SKM-1 (cell line): Measurements from ENCODE around the gene IL36A.

Source experiments
- DNase-seq: peaks from one replicate; lab custom pipeline; 2025; ENCODE audit not compliant: unreplicated experiment; lab: John Stamatoyannopoulos, UW

Gene IL36A

GRCh38 chr2:113005030-113005509 lies at the start of gene IL36A:
Gene IL36A, plus strand, starts transcription at chr2:113005459. Its CDS starts 413 bp downstream, at chr2:113005872.
- DNase-seq: no peak

GRCh38 chr2:112957511-112957910 lies 47.7 kb upstream of the IL36A start:
- no peak for DNase-seq

- DNase-seq: peak; percentile 59
Observed at GRCh38 chr2:112958428-112959108, 46.7 kb upstream of the IL36A start.

- no peak for DNase-seq
Observed at GRCh38 chr2:112959109-112959812, 46.0 kb upstream of the IL36A start.

GRCh38 chr2:112960230-112960825 lies 44.9 kb upstream of the IL36A start:
- DNase-seq: no peak

- DNase-seq: no peak
Observed at GRCh38 chr2:112962308-112963175, 42.7 kb upstream of the IL36A start.

- no peak for DNase-seq
Observed at GRCh38 chr2:112967023-112967422, 38.2 kb upstream of the IL36A start.

- DNase-seq: no peak
Observed at GRCh38 chr2:112972423-112973086, 32.7 kb upstream of the IL36A start.

GRCh38 chr2:112973156-112973555 lies 32.1 kb upstream of the IL36A start:
- DNase-seq: no peak

- DNase-seq: no peak
Observed at GRCh38 chr2:112977559-112978056, 27.7 kb upstream of the IL36A start, which contains the start of gene IL36G. Gene IL36G, plus strand, starts transcription at chr2:112978006. Its CDS starts 633 bp downstream, at chr2:112978639.

GRCh38 chr2:112979731-112980130 lies 25.5 kb upstream of the IL36A start:
- DNase-seq: no peak

GRCh38 chr2:112980537-112980936 lies 24.7 kb upstream of the IL36A start:
- DNase-seq: no peak

- no peak for DNase-seq
Observed at GRCh38 chr2:112985090-112985489, 20.2 kb upstream of the IL36A start.

- DNase-seq: no peak
Observed at GRCh38 chr2:112989611-112990010, 15.6 kb upstream of the IL36A start.

- DNase-seq: no peak
Observed at GRCh38 chr2:112993831-112994230, 11.4 kb upstream of the IL36A start.

GRCh38 chr2:112994648-112995047 lies 10.6 kb upstream of the IL36A start:
- no peak for DNase-seq

- DNase-seq: no peak
Observed at GRCh38 chr2:112995346-112995920, 9.8 kb upstream of the IL36A start.

- DNase-seq: no peak
Observed at GRCh38 chr2:112996635-112997034, 8.6 kb upstream of the IL36A start.

- no peak for DNase-seq
Observed at GRCh38 chr2:112997151-112997550, 8.1 kb upstream of the IL36A start.

GRCh38 chr2:113000436-113000835 lies 4.8 kb upstream of the IL36A start:
- DNase-seq: no peak
